Stimulated activated naive CD4-positive, alpha-beta T cell treated with Interleukin-2 at 50 U/mL for 16 hours (primary cell): Measurements from ENCODE around the gene RTN4RL1.
A peak's percentile ranks its signal among the peaks of the same experiment; 100 is the strongest.

Experiments used
- DNase-seq: peaks from one replicate; lab custom pipeline; 2025; lab: John Stamatoyannopoulos, UW

RTN4RL1 gene

GRCh38 chr17:2059547-2060384, 34.6 kb upstream of the RTN4RL1 start:
- no peak for DNase-seq

- peak; percentile 43 for DNase-seq
These were observed 33.7 kb upstream of the RTN4RL1 start for GRCh38 chr17:2058586-2059546.

GRCh38 chr17:2057760-2058585, 32.8 kb upstream of the RTN4RL1 start:
- DNase-seq, result no peak

- no peak for DNase-seq
These were observed 32.1 kb upstream of the RTN4RL1 start for GRCh38 chr17:2057175-2057759.

GRCh38 chr17:2056206-2057174, 31.4 kb upstream of the RTN4RL1 start:
- peak; percentile 46 for DNase-seq

- peak; percentile 19 for DNase-seq
These were observed 30.4 kb upstream of the RTN4RL1 start for GRCh38 chr17:2055292-2056205.

GRCh38 chr17:2054512-2055291, 29.6 kb upstream of the RTN4RL1 start, which contains the start of gene HIC1:
Gene HIC1 (plus strand): TSS chr17:2055103. CDS start chr17:2056691, 1,588 bp downstream.
- DNase-seq, result peak; percentile 67

GRCh38 chr17:2054262-2054511, 29.1 kb upstream of the RTN4RL1 start:
- DNase-seq, result no peak

- DNase-seq, result peak; percentile 80
These were observed 28.5 kb upstream of the RTN4RL1 start for GRCh38 chr17:2053380-2054261.

GRCh38 chr17:2051933-2052559, 26.9 kb upstream of the RTN4RL1 start:
- DNase-seq, result no peak

GRCh38 chr17:2051061-2051932, 26.2 kb upstream of the RTN4RL1 start:
- DNase-seq, result no peak

- DNase-seq, result peak; percentile 70
These were observed 25.3 kb upstream of the RTN4RL1 start for GRCh38 chr17:2050300-2051060.

- DNase-seq, result peak; percentile 90
These were observed 24.5 kb upstream of the RTN4RL1 start for GRCh38 chr17:2049333-2050299.

GRCh38 chr17:2048805-2049204, 23.7 kb upstream of the RTN4RL1 start:
- DNase-seq, result no peak
